Thymus (tissue), 11 donors: ENCODE results near the gene DIP2C. TPM values are rescaled to one million over a fixed set of nuclear protein-coding genes. Genes with fewer than 3 reads are reported as not detected.

Experiments
- DNase-seq, 9 donors: peaks; one replicate each; pipeline ENCODE4 v3.0.0-alpha.2; 2013; ENCODE audit warnings: low spot score in 9 of 9, low read depth in 6 of 9, missing footprints in 1 of 9
- H3K27ac ChIP-seq, 2 donors: one replicate each; pipeline ENCODE4 v1.5.1; 2013; ENCODE audit warnings: control low read depth in 1 of 2, low read depth in 1 of 2, low read length in 1 of 2, mild to moderate bottlenecking in 1 of 2, moderate library complexity in 1 of 2
- H3K27me3 ChIP-seq, 2 donors: one replicate each; pipeline ENCODE4 v1.5.1; 2013; ENCODE audit warnings: low read length in 1 of 2; ENCODE audit not compliant: control insufficient read depth in 2 of 2, insufficient read depth in 1 of 2
- H3K36me3 ChIP-seq, 2 donors: one replicate each; pipeline ENCODE4 v1.5.1; 2013; ENCODE audit warnings: low read length in 1 of 2, mild to moderate bottlenecking in 1 of 2, moderate library complexity in 1 of 2; ENCODE audit not compliant: control insufficient read depth in 2 of 2, insufficient read depth in 2 of 2
- H3K4me1 ChIP-seq, 2 donors: one replicate each; pipeline ENCODE4 v1.5.1; 2013; ENCODE audit warnings: low read length in 2 of 2; ENCODE audit not compliant: control insufficient read depth in 2 of 2, insufficient read depth in 2 of 2
- H3K4me3 ChIP-seq, 2 donors: one replicate each; pipeline ENCODE4 v1.5.1; 2013; ENCODE audit warnings: low read length in 2 of 2, control low read depth in 1 of 2, mild to moderate bottlenecking in 1 of 2
- H3K9me3 ChIP-seq, 2 donors: one replicate each; pipeline ENCODE4 v1.5.1; 2013; ENCODE audit warnings: low read length in 1 of 2, mild to moderate bottlenecking in 1 of 2; ENCODE audit not compliant: control insufficient read depth in 2 of 2, insufficient read depth in 1 of 2
- WGBS: extraction: QIAGEN DNeasy Blood & Tissue Kit; methylation state at CpG from one replicate; pipeline ENCODE4 v1.1.7; 2013; 5-methylcytosine and 5-hydroxymethylcytosine counted together
- polyA plus RNA-seq: library from polyadenylated mRNA; stranded (reverse); fragments of 200-250 nt; gene quantifications from one replicate; pipeline ENCODE4 v1.2.3, GENCODE V29; 2013
- total RNA-seq: library from RNA; stranded (reverse); fragments of 120-200 nt; gene quantifications from one replicate; pipeline ENCODE4 v1.2.4, GENCODE V29; 2013
- donor health status: healthy.

The DIP2C gene
- total and polyA plus RNA-seq, 2 donors, result 2.2 to 3.4 TPM

- H3K4me3 ChIP-seq, result no peak overlapping the region
- no peaks in the 10 kb centered on the region for H3K36me3 ChIP-seq
- H3K9me3 ChIP-seq, result no peaks in the 10 kb centered on the region
- H3K27ac ChIP-seq, result no peak overlapping the region
- WGBS, result 89% methylated on average over 13 of the region's 13 CpGs
- H3K27me3 ChIP-seq, result peaks cover 0 to 3% of the 10 kb centered on the region in 2 donors
- peaks cover 0 to 5% of the 10 kb centered on the region in 2 donors for H3K4me1 ChIP-seq
- DNase-seq, result no peak
Observed at GRCh38 chr10:522350-522749, 167.1 kb downstream of the DIP2C start.

GRCh38 chr10:521261-522250 is 167.9 kb downstream of the DIP2C start:
- Histone ChIP-seq H3K4me3 (no peak overlapping the region), H3K27ac (no peak overlapping the region), H3K36me3 (no peaks in the 10 kb centered on the region), H3K4me1 (peaks cover 0 to 5% of the 10 kb centered on the region in 2 donors), H3K27me3 (peaks cover 0 to 3% of the 10 kb centered on the region in 2 donors), H3K9me3 (no peaks in the 10 kb centered on the region)
- no peak for DNase-seq
- WGBS, result 58% methylated on average over 17 of the region's 17 CpGs

- peaks cover 0 to 3% of the 10 kb centered on the region in 2 donors for H3K27me3 ChIP-seq
- H3K27ac ChIP-seq, result no peak overlapping the region
- H3K4me1 ChIP-seq, result peaks cover 0 to 5% of the 10 kb centered on the region in 2 donors
- WGBS, result 77% methylated on average over 6 of the region's 6 CpGs
- no peak overlapping the region for H3K4me3 ChIP-seq
- H3K9me3 ChIP-seq, result no peaks in the 10 kb centered on the region
- DNase-seq, result peak in 2 of 9 donors; percentile 11 to 15
- no peaks in the 10 kb centered on the region for H3K36me3 ChIP-seq
Observed at GRCh38 chr10:520402-520787, 169.1 kb downstream of the DIP2C start.

GRCh38 chr10:519716-520401 is 169.6 kb downstream of the DIP2C start:
- no peaks in the 10 kb centered on the region for H3K9me3 ChIP-seq
- 93% methylated on average over 25 of the region's 25 CpGs for whole genome bisulfite sequencing
- H3K27me3 ChIP-seq, result peaks cover 0 to 3% of the 10 kb centered on the region in 2 donors
- H3K36me3 ChIP-seq, result no peaks in the 10 kb centered on the region
- H3K4me1 ChIP-seq, result peaks cover 0 to 5% of the 10 kb centered on the region in 2 donors
- no peak for DNase-seq
- H3K4me3 ChIP-seq, result no peak overlapping the region
- H3K27ac ChIP-seq, result no peak overlapping the region

- H3K36me3 ChIP-seq, result no peaks in the 10 kb centered on the region
- no peak for DNase-seq
- H3K4me3 ChIP-seq, result no peak overlapping the region
- peaks cover 0 to 5% of the 10 kb centered on the region in 2 donors for H3K4me1 ChIP-seq
- no peak overlapping the region for H3K27ac ChIP-seq
- H3K27me3 ChIP-seq, result peaks cover 0 to 3% of the 10 kb centered on the region in 2 donors
- no peaks in the 10 kb centered on the region for H3K9me3 ChIP-seq
- WGBS, result 90% methylated on average over 16 of the region's 16 CpGs
Observed at GRCh38 chr10:519055-519715, 170.3 kb downstream of the DIP2C start.

- no peak for DNase-seq
- H3K9me3 ChIP-seq, result no peaks in the 10 kb centered on the region
- H3K4me1 ChIP-seq, result peaks cover 0 to 5% of the 10 kb centered on the region in 2 donors
- 89% methylated on average over 15 of the region's 15 CpGs for WGBS
- H3K27ac ChIP-seq, result no peak overlapping the region
- no peak overlapping the region for H3K4me3 ChIP-seq
- no peaks in the 10 kb centered on the region for H3K27me3 ChIP-seq
- H3K36me3 ChIP-seq, result no peaks in the 10 kb centered on the region
Observed at GRCh38 chr10:517872-518475, 171.5 kb downstream of the DIP2C start.

GRCh38 chr10:517241-517830 is 172.1 kb downstream of the DIP2C start:
- no peaks in the 10 kb centered on the region for H3K9me3 ChIP-seq
- no peak overlapping the region for H3K27ac ChIP-seq
- no peak overlapping the region for H3K4me3 ChIP-seq
- peaks cover 0 to 5% of the 10 kb centered on the region in 2 donors for H3K4me1 ChIP-seq
- no peaks in the 10 kb centered on the region for H3K36me3 ChIP-seq
- 88% methylated on average over 11 of the region's 11 CpGs for WGBS
- no peaks in the 10 kb centered on the region for H3K27me3 ChIP-seq
- DNase-seq, result no peak

- 86% methylated on average over 10 of the region's 10 CpGs for WGBS
- no peak for DNase-seq
Observed at GRCh38 chr10:516764-517163, 172.7 kb downstream of the DIP2C start.

More at GRCh38 chr10:516764-517163, 172.7 kb downstream of the DIP2C start:
- no peaks in the 10 kb centered on the region for H3K27me3 ChIP-seq
- H3K4me1 ChIP-seq, result peaks cover 0 to 1% of the 10 kb centered on the region in 2 donors
- H3K27ac ChIP-seq, result no peak overlapping the region
- H3K4me3 ChIP-seq, result no peak overlapping the region
- H3K9me3 ChIP-seq, result no peaks in the 10 kb centered on the region
- H3K36me3 ChIP-seq, result no peaks in the 10 kb centered on the region
